MM.1S (cell line): ENCODE data around the gene CACNA1D.

Experiments used
- EZH2 ChIP-seq: fragments of 300-600 bp; sonication (generic); optimal IDR thresholded peaks from 2 replicates; pipeline ENCODE3; 2017; ENCODE audit warnings: low read depth, mild to moderate bottlenecking, antibody characterized with exemption, low read length, mixed read lengths
- TF ChIP-seq, protein P1 (sequence below): fragments of 300-600 bp; sonication (generic); IDR thresholded peaks from 2 replicates; pipeline ENCODE4 v1.5.1; 2016; ENCODE audit warnings: antibody characterized with exemption, low read length, mixed read lengths

DNA sequence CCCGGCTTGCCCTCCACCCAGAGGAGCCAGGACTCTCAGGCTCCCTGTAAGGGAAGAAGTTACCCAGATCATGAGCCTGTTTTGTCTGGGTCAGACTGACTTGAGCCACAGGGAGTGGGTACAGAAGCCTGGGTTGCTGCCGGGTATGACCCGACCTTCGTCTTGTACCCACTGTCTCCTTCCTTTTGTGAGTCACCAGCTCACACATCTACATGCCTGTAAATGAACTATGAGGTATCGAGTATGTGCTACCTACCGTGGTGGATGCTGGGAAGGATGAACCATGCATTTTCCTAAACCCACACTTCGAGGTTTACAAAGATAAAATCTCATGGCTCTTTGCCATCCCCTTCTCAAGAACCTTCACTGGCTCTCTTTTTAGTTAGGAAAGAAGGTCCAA, 56.9 kb downstream of the CACNA1D start:
- TF ChIP-seq, protein P1, sequence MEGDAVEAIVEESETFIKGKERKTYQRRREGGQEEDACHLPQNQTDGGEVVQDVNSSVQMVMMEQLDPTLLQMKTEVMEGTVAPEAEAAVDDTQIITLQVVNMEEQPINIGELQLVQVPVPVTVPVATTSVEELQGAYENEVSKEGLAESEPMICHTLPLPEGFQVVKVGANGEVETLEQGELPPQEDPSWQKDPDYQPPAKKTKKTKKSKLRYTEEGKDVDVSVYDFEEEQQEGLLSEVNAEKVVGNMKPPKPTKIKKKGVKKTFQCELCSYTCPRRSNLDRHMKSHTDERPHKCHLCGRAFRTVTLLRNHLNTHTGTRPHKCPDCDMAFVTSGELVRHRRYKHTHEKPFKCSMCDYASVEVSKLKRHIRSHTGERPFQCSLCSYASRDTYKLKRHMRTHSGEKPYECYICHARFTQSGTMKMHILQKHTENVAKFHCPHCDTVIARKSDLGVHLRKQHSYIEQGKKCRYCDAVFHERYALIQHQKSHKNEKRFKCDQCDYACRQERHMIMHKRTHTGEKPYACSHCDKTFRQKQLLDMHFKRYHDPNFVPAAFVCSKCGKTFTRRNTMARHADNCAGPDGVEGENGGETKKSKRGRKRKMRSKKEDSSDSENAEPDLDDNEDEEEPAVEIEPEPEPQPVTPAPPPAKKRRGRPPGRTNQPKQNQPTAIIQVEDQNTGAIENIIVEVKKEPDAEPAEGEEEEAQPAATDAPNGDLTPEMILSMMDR = no peak
- TF ChIP-seq EZH2 = no peak
